Fibroblast of lung (primary cell): ENCODE data around the gene TRAPPC2.

Source experiments
- CTCF ChIP-seq, 2 donors: IDR thresholded peaks in 1 of 2; conservative IDR thresholded peaks in 1 of 2; 1 replicate in 1 of 2; 2 replicates in 1 of 2; pipeline ENCODE4 v1.5.1; 2011 to 2012; ENCODE audit warnings: low read length in 2 of 2, control low read depth in 1 of 2, inconsistent platforms in 1 of 2, low read depth in 1 of 2, mild to moderate bottlenecking in 1 of 2
- EZH2 ChIP-seq: IDR thresholded peaks from 2 replicates; pipeline ENCODE4 v1.5.1; 2012; ENCODE audit warnings: low read length, control low read depth, mild to moderate bottlenecking; ENCODE audit errors: missing control alignments

GRCh38 chrX:13764281-13764680 lies 29.9 kb upstream of the TRAPPC2 start:
- TF ChIP-seq CTCF (conservative IDR thresholded peaks at IDR 0.05 in 1 of 2, IDR thresholded peaks at IDR 0.05 in 1 of 2; ENCODE audit: low read depth in 1 of 2, low read length in 2 of 2) (no peak), EZH2 (no peak)
